GM19452 (cell line): ENCODE measurements around the gene SPAG9.
A peak's percentile ranks its signal among the peaks of the same experiment; 100 is the strongest.

Experiments
- ATAC-seq: cut with Tn5 transposase; IDR thresholded peaks from one replicate; pipeline ENCODE4 v1.9.1; 2021; ENCODE audit not compliant: unreplicated experiment

SPAG9 gene, protein sequence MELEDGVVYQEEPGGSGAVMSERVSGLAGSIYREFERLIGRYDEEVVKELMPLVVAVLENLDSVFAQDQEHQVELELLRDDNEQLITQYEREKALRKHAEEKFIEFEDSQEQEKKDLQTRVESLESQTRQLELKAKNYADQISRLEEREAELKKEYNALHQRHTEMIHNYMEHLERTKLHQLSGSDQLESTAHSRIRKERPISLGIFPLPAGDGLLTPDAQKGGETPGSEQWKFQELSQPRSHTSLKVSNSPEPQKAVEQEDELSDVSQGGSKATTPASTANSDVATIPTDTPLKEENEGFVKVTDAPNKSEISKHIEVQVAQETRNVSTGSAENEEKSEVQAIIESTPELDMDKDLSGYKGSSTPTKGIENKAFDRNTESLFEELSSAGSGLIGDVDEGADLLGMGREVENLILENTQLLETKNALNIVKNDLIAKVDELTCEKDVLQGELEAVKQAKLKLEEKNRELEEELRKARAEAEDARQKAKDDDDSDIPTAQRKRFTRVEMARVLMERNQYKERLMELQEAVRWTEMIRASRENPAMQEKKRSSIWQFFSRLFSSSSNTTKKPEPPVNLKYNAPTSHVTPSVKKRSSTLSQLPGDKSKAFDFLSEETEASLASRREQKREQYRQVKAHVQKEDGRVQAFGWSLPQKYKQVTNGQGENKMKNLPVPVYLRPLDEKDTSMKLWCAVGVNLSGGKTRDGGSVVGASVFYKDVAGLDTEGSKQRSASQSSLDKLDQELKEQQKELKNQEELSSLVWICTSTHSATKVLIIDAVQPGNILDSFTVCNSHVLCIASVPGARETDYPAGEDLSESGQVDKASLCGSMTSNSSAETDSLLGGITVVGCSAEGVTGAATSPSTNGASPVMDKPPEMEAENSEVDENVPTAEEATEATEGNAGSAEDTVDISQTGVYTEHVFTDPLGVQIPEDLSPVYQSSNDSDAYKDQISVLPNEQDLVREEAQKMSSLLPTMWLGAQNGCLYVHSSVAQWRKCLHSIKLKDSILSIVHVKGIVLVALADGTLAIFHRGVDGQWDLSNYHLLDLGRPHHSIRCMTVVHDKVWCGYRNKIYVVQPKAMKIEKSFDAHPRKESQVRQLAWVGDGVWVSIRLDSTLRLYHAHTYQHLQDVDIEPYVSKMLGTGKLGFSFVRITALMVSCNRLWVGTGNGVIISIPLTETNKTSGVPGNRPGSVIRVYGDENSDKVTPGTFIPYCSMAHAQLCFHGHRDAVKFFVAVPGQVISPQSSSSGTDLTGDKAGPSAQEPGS (N-terminal part only)

GRCh38 chr17:51120739-51121619 lies at the start of gene SPAG9:
TSS of gene SPAG9 (minus strand) at chr17:51120868. CDS start at chr17:51120656, 212 bp downstream.
- peak; percentile 68 for ATAC-seq

DNA sequence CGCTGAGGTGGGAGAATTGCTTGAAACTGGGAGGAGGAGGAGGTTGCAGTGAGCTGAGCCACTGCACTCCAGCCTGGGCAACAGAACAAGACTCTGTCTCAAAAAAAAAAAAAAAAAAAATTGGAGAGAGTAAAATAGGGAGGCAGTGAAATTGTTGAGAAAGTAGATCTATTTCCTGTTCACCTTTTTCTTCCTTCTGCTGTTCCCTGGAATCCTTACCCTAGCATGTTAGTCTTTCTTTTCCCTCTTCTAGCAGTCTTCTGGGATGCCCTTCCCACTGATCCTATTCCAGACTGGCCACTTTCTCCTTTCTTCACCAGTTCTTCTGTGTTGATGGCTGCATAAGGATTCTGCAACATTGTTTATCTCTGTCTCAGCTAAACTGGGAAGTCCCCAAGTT lies 48.7 kb upstream of the SPAG9 start:
- ATAC-seq = no peak

DNA sequence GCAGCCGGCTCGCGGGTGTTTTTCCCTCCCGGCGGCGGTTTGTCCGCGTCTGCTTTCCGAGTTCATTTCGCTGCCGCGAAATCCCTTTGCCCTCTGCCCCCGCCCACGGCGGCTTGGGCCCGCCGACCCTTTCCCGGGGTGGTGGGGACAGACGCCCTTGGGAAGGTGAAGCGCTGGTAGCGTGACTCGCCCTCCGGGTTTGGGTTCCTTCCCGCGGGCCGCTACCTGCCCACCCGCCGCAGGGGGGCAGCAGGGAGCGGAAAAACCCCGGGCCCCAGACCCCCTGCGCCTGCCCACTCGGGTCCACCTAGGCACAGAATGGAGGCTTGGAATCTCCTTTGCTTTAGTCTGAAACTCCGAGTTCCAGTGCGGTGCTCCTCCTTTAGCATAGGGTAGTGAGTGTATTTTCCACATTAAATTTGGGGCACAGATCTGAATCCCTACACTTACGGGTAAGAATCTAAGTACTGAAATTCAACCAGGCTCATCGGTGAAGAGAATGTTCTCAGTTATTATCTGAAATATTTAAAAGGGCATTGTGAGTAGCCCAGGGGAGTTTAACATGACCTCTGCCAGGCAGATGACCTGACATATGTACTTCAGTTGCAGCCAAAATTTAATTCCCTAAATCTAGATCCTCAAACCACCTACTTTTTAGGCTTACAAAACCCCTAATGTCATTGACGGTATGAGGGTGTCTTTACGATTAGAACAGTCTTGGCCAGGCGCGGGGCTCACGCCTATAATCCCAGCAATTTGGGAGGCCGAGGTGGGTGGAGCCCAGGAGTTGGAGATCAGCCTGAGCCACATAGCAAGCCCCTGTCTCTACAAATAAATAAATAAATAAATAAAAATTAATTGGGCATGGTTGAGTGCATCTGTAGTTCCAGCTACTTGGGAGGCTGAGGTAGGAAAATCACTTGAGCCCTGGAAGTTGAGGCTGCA lies 46.6 kb upstream of the SPAG9 start:
- peak; percentile 44 for ATAC-seq

- ATAC-seq = peak; percentile 87
Measured at GRCh38 chr17:51166198-51166986, 45.7 kb upstream of the SPAG9 start, which contains the start of gene NME2. TSS of gene NME2 (plus strand) at chr17:51166411. CDS start at chr17:51166831, 420 bp downstream.

- peak; percentile 27 for ATAC-seq
Measured at GRCh38 chr17:51165680-51166197, 45.1 kb upstream of the SPAG9 start.

- ATAC-seq = no peak
Measured at GRCh38 chr17:51164911-51165679, 44.4 kb upstream of the SPAG9 start.

DNA sequence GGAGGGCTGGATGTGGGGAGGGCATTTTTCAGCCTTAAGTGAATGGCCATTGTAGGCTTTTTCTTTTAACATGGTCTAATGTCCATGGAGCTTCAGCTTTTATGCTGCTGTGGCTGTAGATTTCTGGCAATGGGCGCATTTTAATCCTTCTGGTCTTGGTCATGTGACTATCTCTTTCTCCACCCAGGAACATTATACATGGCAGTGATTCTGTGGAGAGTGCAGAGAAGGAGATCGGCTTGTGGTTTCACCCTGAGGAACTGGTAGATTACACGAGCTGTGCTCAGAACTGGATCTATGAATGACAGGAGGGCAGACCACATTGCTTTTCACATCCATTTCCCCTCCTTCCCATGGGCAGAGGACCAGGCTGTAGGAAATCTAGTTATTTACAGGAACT lies 40.9 kb upstream of the SPAG9 start:
- ATAC-seq = no peak

- ATAC-seq = no peak
Measured at GRCh38 chr17:51159604-51160003, 38.9 kb upstream of the SPAG9 start.

- no peak for ATAC-seq
Measured at GRCh38 chr17:51155416-51155815, 34.7 kb upstream of the SPAG9 start.

DNA sequence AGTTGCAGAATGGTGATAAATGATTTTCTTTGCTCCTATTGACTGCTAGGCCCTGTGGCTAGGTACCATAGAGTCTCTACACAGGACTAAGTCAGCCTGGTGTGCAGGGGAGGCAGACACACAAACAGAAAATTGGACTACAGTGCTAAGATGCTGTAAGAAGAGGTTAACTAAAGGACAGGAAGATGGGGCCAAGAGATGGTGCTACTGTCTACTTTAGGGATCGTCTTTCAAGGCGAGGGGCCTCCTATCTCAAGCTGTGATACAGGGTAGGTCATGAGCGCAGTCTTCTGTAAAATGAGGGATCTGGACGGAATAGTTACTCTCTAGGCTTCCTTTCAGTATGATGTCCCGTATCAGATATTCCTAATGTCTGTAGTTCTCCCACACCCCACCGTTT lies 33.5 kb upstream of the SPAG9 start:
- no peak for ATAC-seq

GRCh38 chr17:51153210-51154072 lies 32.8 kb upstream of the SPAG9 start, which contains the start of gene NME1:
TSS of gene NME1 (plus strand) at chr17:51153559. CDS start at chr17:51155655, 2,096 bp downstream.
- peak; percentile 92 for ATAC-seq

- ATAC-seq = peak; percentile 1
Measured at GRCh38 chr17:51152766-51153209, 32.1 kb upstream of the SPAG9 start.

- ATAC-seq = no peak
Measured at GRCh38 chr17:51150932-51151331, 30.3 kb upstream of the SPAG9 start.

GRCh38 chr17:51149163-51149562 lies 28.5 kb upstream of the SPAG9 start:
- ATAC-seq = no peak

DNA sequence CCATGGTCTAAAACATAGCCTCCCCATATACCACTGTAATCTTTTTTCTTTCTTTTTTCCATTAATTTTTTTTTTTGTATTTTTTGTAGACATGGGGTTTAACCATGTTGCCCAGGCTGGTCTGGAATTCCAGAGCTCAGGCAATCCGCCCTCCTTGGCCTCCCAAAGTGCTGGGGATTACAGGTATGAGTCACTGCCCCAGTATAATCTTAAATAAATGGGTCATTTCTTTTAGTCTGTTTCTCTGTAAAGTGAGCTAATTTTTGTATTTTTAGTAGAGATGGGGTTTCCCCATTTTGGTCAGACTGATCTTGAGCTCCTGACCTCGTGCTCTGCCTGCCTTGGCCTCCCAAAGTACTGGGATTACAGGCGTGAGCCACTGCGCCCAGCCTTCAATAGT lies 27.0 kb upstream of the SPAG9 start:
- no peak for ATAC-seq
